T-helper 2 cell (primary cell): ENCODE data around the gene RRAD.

Experiments used
- DNase-seq, 5 experiments: peaks; one replicate each; pipeline versions ENCODE4 v3.0.0 to v3.0.0-alpha.2; 2012 to 2022

RRAD gene

DNA sequence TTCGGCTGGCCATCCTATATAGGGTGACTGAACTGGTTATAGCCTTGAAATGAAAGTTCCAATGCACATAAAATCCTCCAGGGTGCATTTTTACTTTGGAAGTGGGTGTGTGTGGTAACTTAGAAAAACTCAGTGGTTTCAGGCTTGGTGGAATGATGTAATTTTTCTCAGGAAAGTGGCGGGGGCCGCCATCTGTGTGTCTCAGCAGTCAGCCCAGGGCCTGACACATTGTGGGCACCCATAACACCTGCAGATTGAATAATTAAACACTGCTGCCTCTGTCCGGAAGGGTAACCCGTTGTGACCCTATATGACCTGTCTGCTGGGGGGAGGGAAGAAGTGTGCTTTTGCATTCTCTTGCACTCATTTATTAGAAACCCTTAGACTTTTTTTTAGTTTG lies 47.3 kb downstream of the RRAD start:
- peak in 2 of 5 experiments; percentile 54 to 66 for DNase-seq

DNA sequence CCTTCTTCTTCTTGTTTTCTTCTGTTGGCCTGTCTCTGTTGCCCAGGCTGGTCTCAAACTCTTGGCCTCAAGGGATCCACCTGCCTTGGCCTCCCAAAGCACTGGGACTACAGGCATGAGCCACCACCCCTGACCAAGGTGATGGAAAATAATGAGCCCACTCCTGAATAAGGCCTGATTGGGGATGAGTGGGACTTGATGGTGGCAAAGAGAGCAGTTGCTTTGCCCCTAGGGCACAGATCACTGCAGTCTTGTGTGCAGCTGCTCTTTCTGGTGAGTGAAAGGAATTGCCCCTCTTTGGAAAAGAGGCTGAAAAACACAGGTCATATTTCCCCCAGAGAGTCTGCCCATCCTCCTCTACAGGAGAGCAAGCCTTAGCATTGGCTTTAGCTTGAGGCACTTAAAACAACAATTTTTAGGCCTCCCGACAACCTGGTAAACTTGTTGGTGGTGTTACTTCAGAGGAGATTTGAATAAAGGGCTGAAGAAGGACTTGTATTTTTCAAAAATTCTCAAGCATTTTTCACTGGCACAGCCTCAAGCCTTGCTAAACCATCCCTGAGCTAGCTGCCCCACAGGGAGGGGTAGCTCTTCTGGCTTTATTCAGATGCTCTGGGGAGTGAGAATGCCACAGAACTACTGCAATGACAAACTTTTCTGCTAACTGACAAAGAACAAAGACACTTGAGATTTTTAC lies 51.1 kb downstream of the RRAD start:
- peak in 1 of 5 experiments; percentile 72 for DNase-seq

DNA sequence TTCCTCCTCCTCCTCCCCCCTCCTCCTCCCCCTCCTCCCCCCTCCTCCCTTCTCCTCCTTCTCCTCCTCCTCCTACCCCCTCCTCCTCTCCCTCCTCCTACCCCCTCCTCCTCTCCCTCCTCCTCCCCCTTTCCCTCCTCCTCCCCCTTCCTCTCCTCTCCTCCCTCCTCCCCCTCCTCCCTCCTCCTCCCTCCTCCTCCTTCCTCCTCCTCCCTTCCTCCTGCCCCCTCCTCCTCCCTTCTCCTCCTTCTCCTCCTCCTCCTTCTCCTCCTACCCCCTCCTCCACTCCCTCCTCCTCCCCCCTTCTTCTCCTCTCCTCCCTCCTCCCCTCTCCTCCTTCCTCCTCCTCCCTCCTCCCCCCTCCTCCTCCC lies 51.7 kb downstream of the RRAD start:
- DNase-seq = no peak

DNA sequence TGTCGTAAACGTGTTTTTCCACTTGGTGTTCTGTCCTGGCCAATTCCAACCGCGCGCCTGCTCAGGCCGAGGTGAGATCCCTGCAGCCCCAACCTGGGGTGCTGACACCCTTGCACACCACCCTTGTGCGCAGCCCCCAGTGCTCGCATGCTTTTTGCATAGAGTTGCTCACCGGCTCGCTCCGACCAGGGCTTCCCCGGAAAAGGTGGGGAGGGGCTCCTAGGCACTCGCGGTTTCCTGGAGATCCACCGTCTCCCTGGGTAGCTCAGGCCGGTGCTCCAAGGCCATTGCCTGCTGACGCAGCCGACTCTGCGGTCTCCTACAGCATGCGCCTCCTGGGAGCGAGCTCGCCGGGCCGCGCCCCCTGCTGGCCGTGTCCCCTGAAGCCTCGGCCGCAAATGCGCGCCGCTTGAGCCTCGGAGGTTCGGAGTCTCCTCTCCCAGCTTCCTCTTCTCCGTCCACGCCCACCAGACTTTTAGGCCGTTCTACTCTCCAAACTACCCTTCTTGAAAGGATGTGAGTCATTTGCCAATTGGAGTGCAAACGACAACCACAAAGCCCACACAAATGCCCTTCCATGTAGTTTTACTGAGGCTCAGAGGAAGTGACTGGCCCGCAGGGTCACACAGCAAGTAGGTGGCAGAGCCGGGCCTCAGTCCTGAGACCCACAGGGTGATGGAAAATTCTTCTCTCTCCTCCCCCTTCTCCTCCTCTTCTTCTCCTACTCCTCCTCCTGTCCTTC lies 52.2 kb downstream of the RRAD start:
- DNase-seq = peak; percentile 69 to 98 (median 83)

DNA sequence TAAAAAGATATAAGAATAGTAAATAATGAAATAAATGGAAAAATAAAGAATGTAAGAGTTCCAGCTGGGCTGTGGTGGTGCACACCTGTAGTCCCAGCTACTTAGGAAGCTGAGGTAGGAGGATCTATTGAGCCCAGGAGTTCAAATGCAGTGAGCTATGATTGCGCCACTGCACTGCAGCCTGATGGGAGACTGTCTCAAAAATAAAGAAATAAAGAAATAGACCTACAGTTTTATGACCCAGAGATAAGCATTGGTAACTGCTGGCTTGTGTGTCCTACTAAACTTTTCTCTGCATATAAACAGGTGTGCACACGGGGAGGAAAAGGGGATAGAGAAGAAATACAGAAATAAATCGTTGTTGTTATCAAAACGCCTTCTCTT lies 52.8 kb downstream of the RRAD start:
- no peak for DNase-seq

DNA sequence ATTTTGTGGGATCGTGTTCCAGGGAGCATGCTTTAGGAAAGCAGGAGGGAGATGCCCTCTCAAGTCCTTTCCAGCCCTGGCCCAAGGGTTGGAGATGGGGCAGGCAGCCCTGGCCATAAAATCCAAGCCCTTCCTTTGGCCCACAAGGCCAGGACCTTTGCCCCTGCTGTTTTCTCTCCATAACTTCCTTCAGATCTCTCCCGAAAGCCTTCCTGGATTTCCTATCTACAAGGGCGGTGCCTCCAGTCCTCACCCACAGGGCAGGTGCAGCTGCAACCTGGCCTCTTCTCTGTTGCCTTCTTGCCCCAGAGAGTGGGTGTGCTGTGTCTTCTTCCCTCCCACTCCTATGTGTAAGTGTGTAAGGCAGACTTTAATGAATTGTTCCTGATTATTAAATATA lies 53.5 kb downstream of the RRAD start:
- DNase-seq = no peak
